MM.1S (cell line): Measurements from ENCODE around the gene RNU2-63P.

Source experiments
- DNase-seq: peaks from one replicate; pipeline ENCODE4 v3.0.0-alpha.2; 2015
- H2AFZ ChIP-seq: fragments of 300-600 bp; sonication (generic); 2 replicates; pipeline ENCODE4 v1.6.0; 2016; ENCODE audit warnings: antibody characterized with exemption, low read length
- H3F3A ChIP-seq: fragments of 300-600 bp; sonication (generic); 2 replicates; pipeline ENCODE4 v1.6.1; 2016; ENCODE audit warnings: mild to moderate bottlenecking, antibody characterized with exemption, low read length, moderate library complexity, mixed read lengths; ENCODE audit not compliant: insufficient read depth
- H3K27ac ChIP-seq: fragments of 300-600 bp; sonication (generic); 2 replicates; pipeline ENCODE4 v1.5.1; 2016; ENCODE audit warnings: mild to moderate bottlenecking, low read length
- H3K27me3 ChIP-seq: fragments of 300-600 bp; sonication (generic); replicated peaks from 2 replicates; pipeline ENCODE4 v1.6.0; 2016; ENCODE audit warnings: low read length; ENCODE audit not compliant: insufficient read depth
- H3K36me3 ChIP-seq: fragments of 300-600 bp; sonication (generic); replicated peaks from 2 replicates; pipeline ENCODE4 v1.6.1; 2016; ENCODE audit warnings: mild to moderate bottlenecking, low read length, mixed read lengths; ENCODE audit not compliant: insufficient read depth
- H3K4me1 ChIP-seq: fragments of 300-600 bp; sonication (generic); 2 replicates; pipeline ENCODE4 v1.6.1; 2016; ENCODE audit warnings: low read length, mixed read lengths
- H3K4me2 ChIP-seq: fragments of 300-600 bp; sonication (generic); 2 replicates; pipeline ENCODE4 v1.6.0; 2016; ENCODE audit warnings: low read depth, low read length
- H3K4me3 ChIP-seq: fragments of 300-600 bp; sonication (generic); 2 replicates; pipeline ENCODE4 v1.5.1; 2016; ENCODE audit warnings: low read length, mixed read lengths
- H3K79me2 ChIP-seq: fragments of 300-600 bp; sonication (generic); 2 replicates; pipeline ENCODE4 v1.6.1; 2016; ENCODE audit warnings: mixed run types, low read length, mixed read lengths
- H3K9ac ChIP-seq: fragments of 300-600 bp; sonication (generic); 2 replicates; pipeline ENCODE4 v1.6.1; 2016; ENCODE audit warnings: low read length, mixed read lengths
- H3K9me2 ChIP-seq: fragments of 300-600 bp; sonication (generic); replicated peaks from 2 replicates; pipeline ENCODE4 v1.6.1; 2016; ENCODE audit warnings: mild to moderate bottlenecking, low read length, mixed read lengths; ENCODE audit not compliant: insufficient read depth
- H3K9me3 ChIP-seq: fragments of 300-600 bp; sonication (generic); replicated peaks from 2 replicates; pipeline ENCODE4 v1.6.1; 2016; ENCODE audit warnings: mild to moderate bottlenecking, low read length, mixed read lengths; ENCODE audit not compliant: insufficient read depth
- H4K20me1 ChIP-seq: fragments of 300-600 bp; sonication (generic); 2 replicates; pipeline ENCODE4 v1.6.1; 2016; ENCODE audit warnings: mild to moderate bottlenecking, low read length, moderate library complexity, mixed read lengths; ENCODE audit not compliant: insufficient read depth
- CTCF ChIP-seq: fragments of 300-600 bp; sonication (generic); IDR thresholded peaks from 2 replicates; pipeline ENCODE4 v1.5.1; 2016; ENCODE audit warnings: antibody characterized with exemption, low read length, mixed read lengths
- EZH2 ChIP-seq: fragments of 300-600 bp; sonication (generic); optimal IDR thresholded peaks from 2 replicates; pipeline ENCODE3; 2017; ENCODE audit warnings: low read depth, mild to moderate bottlenecking, antibody characterized with exemption, low read length, mixed read lengths
- EZH2phosphoT487 ChIP-seq: fragments of 300-600 bp; sonication (generic); IDR thresholded peaks from 2 replicates; pipeline ENCODE4 v1.6.1; 2018; ENCODE audit warnings: antibody characterized with exemption, low read length

Gene RNU2-63P

DNA sequence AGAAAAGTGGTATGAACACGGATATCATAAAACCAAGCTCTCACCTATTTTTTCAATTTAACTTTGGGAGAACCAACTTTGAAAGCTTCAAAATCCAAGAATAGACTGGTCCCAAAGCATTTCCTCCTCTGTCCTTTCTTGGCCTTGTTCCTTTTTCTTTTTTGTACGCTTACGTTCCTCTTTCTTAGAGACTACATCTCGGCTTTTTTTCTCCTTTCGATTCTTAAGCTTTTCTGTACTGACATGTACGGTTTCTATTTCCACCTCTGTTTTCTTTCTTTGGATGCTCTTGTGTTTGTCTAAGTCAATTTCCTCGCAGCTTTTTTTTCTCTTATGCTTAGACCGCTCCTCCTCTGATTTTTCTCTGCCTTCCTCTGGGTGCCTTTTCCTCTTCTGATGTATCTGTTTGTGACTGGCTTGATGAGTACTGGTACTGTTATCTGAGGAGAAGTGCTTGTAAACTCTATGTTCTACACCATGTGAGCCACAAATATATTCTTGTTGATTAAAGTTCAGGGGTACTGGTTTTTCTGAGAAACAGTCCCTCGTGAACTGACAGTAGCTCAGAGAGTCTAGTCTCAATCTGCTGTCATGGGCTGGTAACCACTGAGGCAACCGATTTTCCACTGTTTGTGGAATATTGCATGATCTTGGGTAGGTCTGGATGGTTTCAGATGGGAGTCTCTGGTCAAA is 11.5 kb upstream of the RNU2-63P start:
- no peaks in the 10 kb centered on the region for H3F3A ChIP-seq
- H3K9me2 ChIP-seq: no peaks in the 10 kb centered on the region
- TF ChIP-seq EZH2phosphoT487 (no peak), EZH2 (no peak), CTCF (no peak)
- H3K4me3 ChIP-seq: no peak overlapping the region; the same call in 1 of the 2 replicates
- no peaks in the 10 kb centered on the region for H4K20me1 ChIP-seq
- H3K4me1 ChIP-seq: no peaks in the 10 kb centered on the region
- no peak overlapping the region for H2AFZ ChIP-seq
- no peak overlapping the region; the same call in 1 of the 2 replicates for H3K9ac ChIP-seq
- H3K27me3 ChIP-seq: no peaks in the 10 kb centered on the region
- H3K9me3 ChIP-seq: no peaks in the 10 kb centered on the region
- DNase-seq: no peak
- no peaks in the 10 kb centered on the region for H3K36me3 ChIP-seq
- no peak overlapping the region for H3K4me2 ChIP-seq
- H3K79me2 ChIP-seq: no peaks in the 10 kb centered on the region
- H3K27ac ChIP-seq: peak overlapping the region; percentile 29; the same call in 1 of the 2 replicates

DNA sequence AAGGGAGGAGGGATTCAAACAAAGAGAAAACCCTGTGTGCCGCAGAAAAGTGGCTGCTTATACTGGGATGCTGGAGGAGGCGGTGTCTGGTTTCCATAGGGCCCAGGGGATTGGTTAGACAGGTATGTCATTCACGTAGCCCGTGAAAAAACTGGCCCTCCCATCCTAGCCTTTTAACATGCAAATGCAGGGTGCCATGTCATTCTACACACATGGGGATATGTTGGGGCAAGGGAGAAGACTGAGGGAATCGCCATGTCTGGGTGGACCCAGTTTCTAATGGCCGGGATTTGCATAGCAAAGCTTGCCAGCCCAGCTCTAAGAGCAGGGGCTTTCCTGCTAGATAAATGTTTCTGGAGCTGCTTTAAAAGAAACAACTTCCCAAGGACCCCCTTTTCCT is 8.2 kb upstream of the RNU2-63P start:
- Histone ChIP-seq H3K9ac (no peak overlapping the region), H3K4me2 (no peak overlapping the region), H3K27ac (no peak overlapping the region)

GRCh38 chr2:88022669-88022921 is 6.2 kb upstream of the RNU2-63P start:
- Histone ChIP-seq H3K9me2 (no peaks in the 10 kb centered on the region), H3K9me3 (no peaks in the 10 kb centered on the region), H3K9ac (no peak overlapping the region), H3K79me2 (no peaks in the 10 kb centered on the region), H3K27ac (no peak overlapping the region), H3K4me3 (no peak overlapping the region), H2AFZ (no peak overlapping the region), H4K20me1 (no peaks in the 10 kb centered on the region), H3K4me2 (no peak overlapping the region), H3F3A (no peaks in the 10 kb centered on the region), H3K36me3 (no peaks in the 10 kb centered on the region), H3K27me3 (no peaks in the 10 kb centered on the region), H3K4me1 (no peaks in the 10 kb centered on the region)
- TF ChIP-seq CTCF: no peak
- no peak for TF ChIP-seq EZH2phosphoT487
- no peak for TF ChIP-seq EZH2
- DNase-seq: no peak

More for the DNA sequence above, 8.2 kb upstream of the RNU2-63P start:
- H4K20me1 ChIP-seq: no peaks in the 10 kb centered on the region
- H3K4me3 ChIP-seq: no peak overlapping the region
- H3K27me3 ChIP-seq: no peaks in the 10 kb centered on the region
- no peak overlapping the region for H2AFZ ChIP-seq
- no peaks in the 10 kb centered on the region for H3K9me2 ChIP-seq
- DNase-seq: no peak
- no peaks in the 10 kb centered on the region for H3K4me1 ChIP-seq
- TF ChIP-seq EZH2: no peak
- no peak for TF ChIP-seq EZH2phosphoT487
- no peak for TF ChIP-seq CTCF
- no peaks in the 10 kb centered on the region for H3K9me3 ChIP-seq
- no peaks in the 10 kb centered on the region for H3K79me2 ChIP-seq
- H3F3A ChIP-seq: no peaks in the 10 kb centered on the region
- no peaks in the 10 kb centered on the region for H3K36me3 ChIP-seq
